Measurements from ENCODE around the gene GSKIP.

Gene GSKIP

GRCh38 chr14:96421236-96421635 is 57.9 kb downstream of the GSKIP start (continued):
- TF ChIP-seq ZNF280C (tag by site-specific recombination; IDR thresholded peaks at IDR 0.05) (no peak), HIC1 (tag by site-specific recombination; IDR thresholded peaks at IDR 0.05) (no peak), BCL11B (tag by site-specific recombination; IDR thresholded peaks at IDR 0.05; ENCODE audit: low read depth) (no peak), ZSCAN5A (tag by site-specific recombination; IDR thresholded peaks at IDR 0.05) (no peak), KLF8 (tag by site-specific recombination; IDR thresholded peaks at IDR 0.05) (no peak), ZNF157 (tag by site-specific recombination; IDR thresholded peaks at IDR 0.05) (no peak), ZNF423 (tag by site-specific recombination; IDR thresholded peaks at IDR 0.05) (no peak)

- ChIA-PET POLR2A (no interaction called here), CTCF (interaction anchor here (0.6 to 1.4 kb wide), 5 partner anchors 113 to 708 kb away, joined by 3 to 5 read pairs (median 4); no protein-coding TSS in a partner anchor)
- Histone ChIP-seq H3K36me3 (ENCODE audit: control insufficient read depth in 2 of 2, insufficient read depth in 1 of 2, low read length in 2 of 2) (no peaks in the 10 kb centered on the region), H3K4me3 (ENCODE audit: low read depth, low read length) (no peak overlapping the region), H3K27ac (ENCODE audit: extremely low read depth, low read depth, low read length) (no peak overlapping the region), H3K4me1 (ENCODE audit: control insufficient read depth, insufficient read depth, low read length) (no peaks in the 10 kb centered on the region), H3K9me3 (ENCODE audit: control insufficient read depth, insufficient read depth, low read depth, low read length) (no peaks in the 10 kb centered on the region)
- TF ChIP-seq ZNF350 (tag by site-specific recombination; IDR thresholded peaks at IDR 0.05) (no peak), HOXD13 (CRISPR knock-in tag; IDR thresholded peaks at IDR 0.05; ENCODE audit: borderline replicate concordance) (no peak), IKZF3 (tag by site-specific recombination; IDR thresholded peaks at IDR 0.05) (no peak), SETDB1 (IDR thresholded peaks at IDR 0.05; ENCODE audit: insufficient read length, low read length) (no peak), ATF2 (tag by site-specific recombination; IDR thresholded peaks at IDR 0.05; ENCODE audit: low read depth) (no peak), ZNF660 (tag by site-specific recombination; IDR thresholded peaks at IDR 0.05) (no peak), ZNF148 (tag by site-specific recombination; IDR thresholded peaks at IDR 0.05; ENCODE audit: borderline replicate concordance) (no peak), ZNF639 (tag by site-specific recombination; IDR thresholded peaks at IDR 0.05) (no peak), SALL2 (tag by site-specific recombination; IDR thresholded peaks at IDR 0.05; ENCODE audit: borderline replicate concordance) (no peak), ZNF585B (tag by site-specific recombination; IDR thresholded peaks at IDR 0.05) (no peak), ZNF518A (tag by site-specific recombination; conservative IDR thresholded peaks at IDR 0.05; ENCODE audit: low read depth) (no peak)
Observed at GRCh38 chr14:96422992-96423391, 59.7 kb downstream of the GSKIP start.
